Neural crest cell (in vitro differentiated cells): ENCODE measurements around the gene BMPER. TPM values are rescaled to one million over a fixed set of nuclear protein-coding genes. Genes with fewer than 3 reads are reported as not detected.

ENCODE experiments used
- DNase-seq: peaks from one replicate; pipeline ENCODE4 v3.0.0; 2021; ENCODE audit warnings: low read depth, mixed read lengths, low spot score
- H3K27ac Mint-ChIP-seq: one replicate; pipeline ENCODE4 v1.8.0; 2021; ENCODE audit warnings: mild to moderate bottlenecking, mixed read lengths; ENCODE audit not compliant: unreplicated experiment
- H3K27me3 Mint-ChIP-seq: 2 replicates; pipeline ENCODE4 v1.8.0; 2021; ENCODE audit warnings: low read depth, mild to moderate bottlenecking, mixed read lengths
- H3K36me3 Mint-ChIP-seq: 2 replicates; pipeline ENCODE4 v1.8.0; 2021; ENCODE audit warnings: low read depth, mild to moderate bottlenecking, mixed read lengths
- H3K4me1 Mint-ChIP-seq: 2 replicates; pipeline ENCODE4 v1.8.0; 2021; ENCODE audit warnings: mixed read lengths
- H3K4me3 Mint-ChIP-seq: one replicate; pipeline ENCODE4 v1.8.0; 2021; ENCODE audit warnings: mild to moderate bottlenecking, mixed read lengths
- H3K9me3 Mint-ChIP-seq: 2 replicates; pipeline ENCODE4 v1.8.0; 2021; ENCODE audit warnings: mixed read lengths
- CTCF ChIP-seq: fragments of 200-600 bp; sonication (generic); conservative IDR thresholded peaks from 2 replicates; pipeline ENCODE4 v1.5.0; 2021; ENCODE audit warnings: antibody characterized with exemption, mild to moderate bottlenecking
- total RNA-seq: library from RNA; stranded (reverse); gene quantifications from 2 replicates; pipeline ENCODE4 v1.2.1, GENCODE V29; 2021

BMPER gene
- total RNA-seq, 1 donor from 2014 or later = not detected

DNA sequence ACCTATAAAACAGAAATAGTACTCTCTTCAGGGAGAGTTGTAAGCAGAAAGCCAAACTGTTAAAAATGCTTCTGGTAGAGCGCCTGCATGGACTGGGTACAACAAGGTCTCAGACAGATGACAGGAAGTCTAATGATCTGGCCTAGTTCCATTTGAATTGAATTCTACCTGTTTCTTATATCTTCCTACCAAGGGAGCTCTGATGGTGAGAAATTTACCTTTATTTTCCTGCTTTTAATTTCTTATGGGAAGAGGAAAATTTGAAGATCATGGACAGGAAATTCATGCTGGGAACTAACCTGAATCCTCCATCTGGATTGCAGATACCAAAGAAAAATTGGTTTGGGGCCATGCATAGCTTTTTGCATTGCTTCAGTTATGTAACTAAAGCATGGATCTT lies 63.3 kb downstream of the BMPER start:
- Mint-ChIP-seq H3K9me3 (no peaks in the 10 kb centered on the region), H3K36me3 (no peaks in the 10 kb centered on the region), H3K4me1 (no peaks in the 10 kb centered on the region), H3K4me3 (no peak overlapping the region), H3K27me3 (no peaks in the 10 kb centered on the region), H3K27ac (peak overlapping the region; percentile 40)
- TF ChIP-seq CTCF = no peak
- DNase-seq = no peak

GRCh38 chr7:33970536-33970935 lies 65.2 kb downstream of the BMPER start:
- Mint-ChIP-seq H3K36me3 (no peaks in the 10 kb centered on the region), H3K4me3 (no peak overlapping the region), H3K27ac (no peak overlapping the region), H3K27me3 (no peaks in the 10 kb centered on the region), H3K9me3 (no peaks in the 10 kb centered on the region), H3K4me1 (no peaks in the 10 kb centered on the region)
- no peak for TF ChIP-seq CTCF
- DNase-seq = no peak

GRCh38 chr7:33971106-33971505 lies 65.8 kb downstream of the BMPER start:
- Mint-ChIP-seq H3K27me3 (no peaks in the 10 kb centered on the region), H3K27ac (no peak overlapping the region), H3K36me3 (no peaks in the 10 kb centered on the region), H3K4me1 (no peaks in the 10 kb centered on the region), H3K4me3 (no peak overlapping the region), H3K9me3 (no peaks in the 10 kb centered on the region)
- no peak for DNase-seq
- no peak for TF ChIP-seq CTCF

- H3K27ac Mint-ChIP-seq = no peak overlapping the region
- no peaks in the 10 kb centered on the region for H3K27me3 Mint-ChIP-seq
- DNase-seq = no peak
- no peak for TF ChIP-seq CTCF
- H3K36me3 Mint-ChIP-seq = no peaks in the 10 kb centered on the region
- H3K9me3 Mint-ChIP-seq = no peaks in the 10 kb centered on the region
- H3K4me1 Mint-ChIP-seq = no peaks in the 10 kb centered on the region
- H3K4me3 Mint-ChIP-seq = no peak overlapping the region
Measured at GRCh38 chr7:33973231-33974015, 68.1 kb downstream of the BMPER start.

GRCh38 chr7:33979300-33979806 lies 74.0 kb downstream of the BMPER start:
- no peak for DNase-seq
- Mint-ChIP-seq H3K4me1 (no peaks in the 10 kb centered on the region), H3K27me3 (peaks cover 3% of the 10 kb centered on the region), H3K9me3 (no peaks in the 10 kb centered on the region), H3K36me3 (no peaks in the 10 kb centered on the region), H3K27ac (no peak overlapping the region), H3K4me3 (no peak overlapping the region)
- no peak for TF ChIP-seq CTCF
